Neural progenitor cell (in vitro differentiated cells): ENCODE data around the gene RAET1E. TPM values are rescaled to one million over a fixed set of nuclear protein-coding genes. Genes with fewer than 3 reads are reported as not detected.
"Not testable (repeated sequence)": the region's sequence is repeated elsewhere in the genome, so short reads cannot be mapped to it uniquely, and the experiment has no call there.

ENCODE experiments used
- DNase-seq: peaks from one replicate; pipeline ENCODE4 v3.0.0-alpha.2; 2016; ENCODE audit warnings: low spot score
- H2AFZ ChIP-seq: fragments of 200-600 bp; sonication (generic); replicated peaks from 2 replicates; pipeline ENCODE4 v1.6.1; 2016; ENCODE audit warnings: antibody characterized with exemption
- H3F3A ChIP-seq: fragments of 200-600 bp; sonication (generic); 2 replicates; pipeline ENCODE4 v1.6.1; 2016; ENCODE audit warnings: antibody characterized with exemption, low read depth
- H3K27ac ChIP-seq: fragments of 200-600 bp; sonication (generic); 2 replicates; pipeline ENCODE4 v1.5.1; 2016; ENCODE audit warnings: mild to moderate bottlenecking
- H3K27me3 ChIP-seq: fragments of 200-600 bp; sonication (generic); 2 replicates; pipeline ENCODE4 v1.6.1; 2016; ENCODE audit warnings: mild to moderate bottlenecking, moderate library complexity
- H3K36me3 ChIP-seq: fragments of 200-600 bp; sonication (generic); 2 replicates; pipeline ENCODE4 v1.5.1; 2016
- H3K4me1 ChIP-seq: fragments of 200-600 bp; sonication (generic); 2 replicates; pipeline ENCODE4 v1.6.1; 2016; ENCODE audit warnings: mixed run types
- H3K4me2 ChIP-seq: fragments of 200-600 bp; sonication (generic); 2 replicates; pipeline ENCODE4 v1.6.1; 2016
- H3K4me3 ChIP-seq: fragments of 200-600 bp; sonication (generic); 2 replicates; pipeline ENCODE4 v1.5.1; 2016
- H3K79me2 ChIP-seq: fragments of 200-600 bp; sonication (generic); 2 replicates; pipeline ENCODE4 v1.6.1; 2016; ENCODE audit warnings: low read depth
- H3K9ac ChIP-seq: fragments of 200-600 bp; sonication (generic); 2 replicates; pipeline ENCODE4 v1.6.1; 2016
- H3K9me3 ChIP-seq: fragments of 200-600 bp; sonication (generic); 2 replicates; pipeline ENCODE4 v1.5.1; 2016; ENCODE audit warnings: low read depth
- H4K20me1 ChIP-seq: fragments of 200-600 bp; sonication (generic); 2 replicates; pipeline ENCODE4 v1.6.1; 2016; ENCODE audit warnings: low read depth
- H3K27ac Mint-ChIP-seq: 3 replicates; pipeline ENCODE4 v1.8.0; 2021; ENCODE audit warnings: mixed read lengths
- H3K27me3 Mint-ChIP-seq: 2 replicates; pipeline ENCODE4 v1.8.0; 2022; ENCODE audit warnings: low read depth, mild to moderate bottlenecking, inconsistent platforms, moderate library complexity, mixed read lengths; ENCODE audit not compliant: insufficient read depth
- H3K36me3 Mint-ChIP-seq: 3 replicates; pipeline ENCODE4 v1.8.0; 2021; ENCODE audit warnings: mixed read lengths
- H3K4me1 Mint-ChIP-seq: 3 replicates; pipeline ENCODE4 v1.8.0; 2021; ENCODE audit warnings: mixed read lengths
- H3K4me3 Mint-ChIP-seq: 3 replicates; pipeline ENCODE4 v1.8.0; 2021; ENCODE audit warnings: mild to moderate bottlenecking, moderate library complexity, mixed read lengths
- H3K9me3 Mint-ChIP-seq: 3 replicates; pipeline ENCODE4 v1.8.0; 2020; ENCODE audit warnings: mixed read lengths
- CTCF ChIP-seq: fragments of 200-600 bp; sonication (generic); IDR thresholded peaks from 2 replicates; pipeline ENCODE4 v1.5.1; 2017; ENCODE audit warnings: antibody characterized with exemption, mild to moderate bottlenecking
- EZH2 ChIP-seq: fragments of 200-600 bp; sonication (generic); IDR thresholded peaks from 2 replicates; pipeline ENCODE4 v1.6.1; 2017; ENCODE audit warnings: antibody characterized with exemption, mild to moderate bottlenecking, moderate library complexity
- EZH2phosphoT487 ChIP-seq: fragments of 200-600 bp; sonication (generic); IDR thresholded peaks from 2 replicates; pipeline ENCODE4 v1.6.1; 2017; ENCODE audit warnings: antibody characterized with exemption
- total RNA-seq: library from RNA; depleted of rRNA; stranded (reverse); fragments of >200 nt; gene quantifications from 2 replicates; pipeline ENCODE4 v1.2.3, GENCODE V29; 2015; ENCODE audit warnings: low replicate concordance

Gene RAET1E
- total RNA-seq, 1 donor from 2014 or later = not detected

GRCh38 chr6:149909701-149910470 is 12.0 kb upstream of the RAET1E start:
- H3K4me2 ChIP-seq = no peak overlapping the region
- no peak overlapping the region for H2AFZ ChIP-seq
- H3K9ac ChIP-seq = no peak overlapping the region
- H3K79me2 ChIP-seq = no peaks in the 10 kb centered on the region
- H3K27ac Mint-ChIP-seq = no peak overlapping the region
- peaks cover 17% of the 10 kb centered on the region for H3K9me3 Mint-ChIP-seq
- H3K27ac ChIP-seq = no peak overlapping the region
- H3F3A ChIP-seq = no peaks in the 10 kb centered on the region
- no peak overlapping the region for H3K4me3 ChIP-seq
- TF ChIP-seq CTCF (no peak), EZH2phosphoT487 (no peak), EZH2 (no peak)
- DNase-seq = no peak
- no peaks in the 10 kb centered on the region for H4K20me1 ChIP-seq
- H3K36me3 ChIP-seq = no peaks in the 10 kb centered on the region
- no peaks in the 10 kb centered on the region for H3K9me3 ChIP-seq
- peaks cover 3% of the 10 kb centered on the region for H3K36me3 Mint-ChIP-seq
- no peak overlapping the region for H3K4me3 Mint-ChIP-seq
- H3K27me3 ChIP-seq = peaks cover 30% of the 10 kb centered on the region
- no peaks in the 10 kb centered on the region for H3K4me1 Mint-ChIP-seq
- H3K27me3 Mint-ChIP-seq = peaks cover 12% of the 10 kb centered on the region
- no peaks in the 10 kb centered on the region for H3K4me1 ChIP-seq

GRCh38 chr6:149908480-149908879 is 10.6 kb upstream of the RAET1E start:
- H3K36me3 Mint-ChIP-seq, DNase-seq, H3F3A ChIP-seq, H3K9ac ChIP-seq, H3K4me1 ChIP-seq, H4K20me1 ChIP-seq, H3K4me3 ChIP-seq, H2AFZ ChIP-seq, H3K79me2 ChIP-seq, H3K27ac ChIP-seq, H3K4me3 Mint-ChIP-seq, H3K27ac Mint-ChIP-seq, H3K4me1 Mint-ChIP-seq, H3K9me3 ChIP-seq, H3K36me3 ChIP-seq, H3K4me2 ChIP-seq: not testable (repeated sequence)
- Mint-ChIP-seq H3K9me3 (peaks cover 17% of the 10 kb centered on the region), H3K27me3 (peaks cover 15% of the 10 kb centered on the region)
- peaks cover 17% of the 10 kb centered on the region for H3K27me3 ChIP-seq

- Mint-ChIP-seq H3K4me3 (no peak overlapping the region), H3K36me3 (peaks cover 3% of the 10 kb centered on the region), H3K4me1 (no peaks in the 10 kb centered on the region), H3K9me3 (peaks cover 17% of the 10 kb centered on the region), H3K27ac (no peak overlapping the region), H3K27me3 (peaks cover 13% of the 10 kb centered on the region)
- no peaks in the 10 kb centered on the region for H3K9me3 ChIP-seq
- DNase-seq = no peak
- no peak overlapping the region for H3K27ac ChIP-seq
- H3K36me3 ChIP-seq = no peaks in the 10 kb centered on the region
- H2AFZ ChIP-seq = no peak overlapping the region
- peaks cover 9% of the 10 kb centered on the region for H3K27me3 ChIP-seq
- TF ChIP-seq EZH2phosphoT487 = no peak
- no peak for TF ChIP-seq CTCF
- no peak for TF ChIP-seq EZH2
- H4K20me1 ChIP-seq = no peaks in the 10 kb centered on the region
- H3K4me1 ChIP-seq = no peaks in the 10 kb centered on the region
- H3F3A ChIP-seq = no peaks in the 10 kb centered on the region
- no peaks in the 10 kb centered on the region for H3K79me2 ChIP-seq
- no peak overlapping the region for H3K9ac ChIP-seq
- no peak overlapping the region for H3K4me3 ChIP-seq
- no peak overlapping the region for H3K4me2 ChIP-seq
Measured at GRCh38 chr6:149907317-149907716, 9.4 kb upstream of the RAET1E start.

- H3K4me3 ChIP-seq = no peak overlapping the region
- no peaks in the 10 kb centered on the region for H3K79me2 ChIP-seq
- H3K27me3 ChIP-seq = peaks cover under 1% of the 10 kb centered on the region
- Mint-ChIP-seq H3K4me1 (no peaks in the 10 kb centered on the region), H3K4me3 (no peak overlapping the region), H3K36me3 (peaks cover 3% of the 10 kb centered on the region), H3K9me3 (peaks cover 17% of the 10 kb centered on the region), H3K27me3 (peaks cover 11% of the 10 kb centered on the region), H3K27ac (no peak overlapping the region)
- H2AFZ ChIP-seq = no peak overlapping the region
- no peak overlapping the region for H3K9ac ChIP-seq
- H3K4me2 ChIP-seq = no peak overlapping the region
- no peaks in the 10 kb centered on the region for H4K20me1 ChIP-seq
- H3K36me3 ChIP-seq = no peaks in the 10 kb centered on the region
- TF ChIP-seq CTCF = no peak
- TF ChIP-seq EZH2phosphoT487 = no peak
- TF ChIP-seq EZH2 = no peak
- no peaks in the 10 kb centered on the region for H3K4me1 ChIP-seq
- H3K27ac ChIP-seq = no peak overlapping the region
- no peaks in the 10 kb centered on the region for H3K9me3 ChIP-seq
- DNase-seq = no peak
- no peaks in the 10 kb centered on the region for H3F3A ChIP-seq
Measured at GRCh38 chr6:149906405-149906804, 8.5 kb upstream of the RAET1E start.
